Stimulated activated CD4-positive, alpha-beta T cell treated with anti-CD3 and anti-CD28 coated beads, TNF-alpha, amount 100 ng/mL, for 24 hours (primary cell): Measurements from ENCODE around the gene IFI16.
A peak's percentile ranks its signal among the peaks of the same experiment; 100 is the strongest.
"Not testable (repeated sequence)": the region's sequence is repeated elsewhere in the genome, so short reads cannot be mapped to it uniquely, and the experiment has no call there.

Experiments used
- DNase-seq, 3 experiments: peaks; one replicate each; pipeline ENCODE4 v3.0.0-alpha.2; 2020; ENCODE audit warnings: low read depth in 3 of 3

IFI16 gene

DNA sequence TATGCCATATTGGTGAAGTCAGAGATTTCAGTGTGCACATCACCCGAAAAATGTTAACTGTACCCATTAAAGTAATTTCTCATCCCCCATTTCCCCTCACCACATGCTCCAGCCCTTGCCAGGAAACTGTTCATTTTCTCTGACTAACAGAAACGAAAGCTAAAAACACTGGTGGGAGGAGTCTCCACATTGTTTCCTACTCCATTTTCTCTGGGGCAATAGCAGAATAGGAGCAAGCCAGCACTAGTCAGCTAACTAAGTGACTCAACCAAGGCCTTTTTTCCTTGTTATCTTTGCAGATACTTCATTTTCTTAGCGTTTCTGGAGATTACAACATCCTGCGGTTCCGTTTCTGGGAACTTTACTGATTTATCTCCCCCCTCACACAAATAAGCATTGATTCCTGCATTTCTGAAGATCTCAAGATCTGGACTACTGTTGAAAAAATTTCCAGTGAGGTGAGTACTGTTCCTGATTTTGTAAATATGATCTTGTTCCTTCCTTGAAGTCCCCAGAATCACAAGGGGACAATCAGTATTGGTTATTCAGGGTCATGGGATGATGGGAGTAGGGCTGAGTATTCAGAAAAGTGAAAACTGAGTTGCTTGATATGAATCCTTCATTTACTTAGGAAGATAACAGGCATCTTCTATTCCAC lies at the start of gene IFI16:
IFI16 (plus strand) TSS at position 204 of the 658 bp plus-strand sequence. CDS start 4,774 bp downstream, outside the sequence.
- peak in 2 of 3 experiments; percentile 42 to 57 for DNase-seq

DNA sequence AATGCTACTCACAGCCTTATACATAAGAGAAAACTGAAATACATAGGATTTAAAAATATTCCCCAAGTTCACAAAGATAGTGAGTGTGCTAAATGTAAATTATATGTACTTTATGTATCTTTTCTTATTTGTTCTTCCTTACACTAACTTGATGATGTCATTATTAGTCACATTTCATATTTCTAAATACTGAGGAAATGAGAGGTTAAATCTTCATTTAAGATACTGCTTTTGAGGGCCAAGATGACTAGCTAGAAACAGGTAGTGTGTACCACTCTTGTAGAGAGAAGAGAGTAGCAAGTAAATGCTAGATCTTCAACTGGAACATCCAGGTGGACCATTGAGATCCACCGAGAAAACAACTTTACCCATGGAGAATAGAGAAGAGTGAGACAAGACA lies 48.5 kb upstream of the IFI16 start:
- DNase-seq: no peak

DNA sequence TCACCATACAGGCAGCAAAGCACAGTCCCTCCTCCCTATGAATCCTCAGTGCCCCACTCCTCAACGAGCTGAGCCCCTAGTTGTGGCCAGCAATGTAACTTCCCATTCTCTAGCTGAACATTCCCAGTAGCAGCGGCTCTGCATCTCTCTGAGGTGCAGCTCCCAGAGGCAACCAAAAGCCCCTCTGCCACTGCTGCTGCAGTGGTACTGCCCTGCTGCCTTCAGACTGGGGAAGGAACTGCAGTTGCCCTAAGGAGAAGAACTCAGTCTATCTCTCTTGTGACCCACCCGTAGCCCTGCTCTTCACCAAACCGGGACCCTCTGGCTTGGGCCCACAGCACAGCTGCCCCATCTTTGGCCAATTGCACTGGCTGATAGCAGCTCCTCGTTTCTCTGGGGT lies 46.7 kb upstream of the IFI16 start:
- no peak for DNase-seq

DNA sequence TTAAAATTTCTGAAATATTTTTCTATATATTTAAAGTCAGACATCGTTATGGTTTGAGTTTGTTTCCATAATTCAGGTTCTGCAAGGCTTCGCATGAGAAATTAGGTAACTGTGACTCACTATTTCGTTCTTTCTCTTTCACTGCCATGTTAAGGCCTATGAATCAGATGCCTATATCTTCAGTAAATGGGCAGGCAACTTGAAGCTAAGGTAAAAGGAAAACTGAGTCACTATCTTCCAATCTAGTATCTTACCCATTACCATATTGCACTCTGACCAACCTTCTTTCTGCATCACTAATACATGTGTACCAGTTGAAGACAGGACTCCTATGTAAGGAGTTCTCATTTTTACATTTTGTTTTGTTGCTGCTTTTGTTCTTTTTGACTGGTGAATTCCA lies 40.5 kb upstream of the IFI16 start:
- DNase-seq: no peak

DNA sequence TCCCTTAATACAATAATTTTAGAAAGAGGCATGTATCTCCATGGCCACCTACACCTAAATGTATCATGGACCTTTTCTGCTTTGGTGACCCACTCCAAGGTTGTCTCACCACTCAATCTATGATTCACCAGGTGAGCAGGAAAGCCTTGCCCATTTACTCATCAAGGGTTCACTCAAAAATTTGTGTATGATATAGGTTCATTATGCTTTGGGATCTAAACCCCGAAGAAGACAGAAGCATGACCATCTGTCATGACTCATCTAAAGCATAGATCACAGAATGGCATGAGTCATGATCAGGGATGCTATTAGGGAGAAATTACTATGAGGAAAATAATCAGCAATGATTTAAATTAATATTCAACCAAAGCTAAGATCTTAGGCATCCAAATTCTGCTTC lies 39.9 kb upstream of the IFI16 start:
- no peak for DNase-seq

DNA sequence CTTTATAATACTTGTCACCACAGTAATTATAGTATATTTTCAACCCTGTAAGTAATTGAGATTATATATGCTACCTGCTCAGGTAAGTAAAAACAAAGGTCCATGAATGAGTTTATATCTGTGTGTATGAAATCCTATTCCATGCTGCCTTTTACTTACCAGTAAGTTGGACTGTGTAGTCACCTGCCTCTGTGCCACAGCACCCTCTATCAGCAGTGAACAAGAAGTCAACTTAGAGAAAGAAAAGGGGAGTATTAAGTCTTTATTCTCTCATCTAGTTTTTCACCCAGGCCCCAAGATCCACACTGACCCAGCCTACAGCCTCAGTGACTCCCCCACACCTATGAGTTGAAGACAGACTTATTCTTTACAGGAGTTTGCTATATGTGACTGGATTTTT lies 36.9 kb upstream of the IFI16 start:
- DNase-seq: no peak

DNA sequence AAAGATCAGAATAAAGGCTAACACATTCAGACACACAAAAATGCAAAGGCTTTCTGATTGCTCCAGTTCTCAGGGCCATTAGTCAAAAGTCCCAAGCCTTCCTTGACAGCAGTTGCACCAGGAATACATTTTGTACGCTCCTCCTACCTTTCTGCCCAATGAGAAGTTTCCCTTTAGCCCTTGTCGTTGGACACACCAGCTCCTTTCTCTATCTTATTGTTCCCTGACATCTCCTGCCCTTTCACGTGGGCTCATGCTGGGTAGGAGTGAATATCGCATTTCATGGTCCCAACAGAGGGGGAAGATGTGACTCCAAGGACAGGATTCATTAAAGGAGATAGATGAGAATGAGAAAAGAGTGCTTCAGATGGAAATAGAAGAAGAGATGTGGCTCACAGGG lies 33.5 kb upstream of the IFI16 start:
- DNase-seq: no peak

DNA sequence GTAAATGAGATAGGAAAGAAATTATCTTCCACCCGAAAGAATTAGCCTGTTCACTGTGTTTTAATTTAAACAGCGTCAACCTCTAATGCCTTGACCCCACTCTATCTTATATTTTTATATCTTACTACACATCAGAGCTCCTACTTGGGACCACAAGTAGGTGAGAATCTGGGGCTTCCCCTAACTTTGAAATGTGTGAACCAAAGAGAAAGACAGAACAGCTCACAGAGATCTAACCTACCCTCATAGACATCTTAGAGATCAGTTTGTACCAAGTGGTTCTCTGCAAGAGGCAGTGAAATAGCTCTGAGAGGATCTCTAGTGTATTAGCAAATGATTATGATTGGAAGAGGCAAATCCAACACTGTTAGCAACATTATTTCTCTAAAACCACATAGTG lies 31.0 kb upstream of the IFI16 start:
- DNase-seq: no peak

DNA sequence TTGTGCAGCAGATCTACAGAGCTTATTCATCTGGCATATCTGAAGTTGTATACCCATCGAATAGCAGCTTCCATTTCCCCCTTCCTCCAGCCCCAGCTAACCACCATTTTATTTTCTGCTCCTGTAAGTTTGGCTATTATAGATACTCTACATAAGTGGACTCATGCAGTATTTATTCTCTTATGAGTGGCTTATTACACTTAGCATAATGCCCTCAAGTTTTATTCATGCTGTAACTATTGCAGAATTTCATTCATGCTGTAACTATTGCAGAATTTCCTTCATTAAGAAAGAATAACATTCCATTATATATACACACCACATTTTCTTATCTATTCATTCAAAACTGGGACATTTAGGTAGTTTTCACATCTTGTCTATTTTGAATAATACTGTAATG lies 30.5 kb upstream of the IFI16 start:
- DNase-seq: no peak

DNA sequence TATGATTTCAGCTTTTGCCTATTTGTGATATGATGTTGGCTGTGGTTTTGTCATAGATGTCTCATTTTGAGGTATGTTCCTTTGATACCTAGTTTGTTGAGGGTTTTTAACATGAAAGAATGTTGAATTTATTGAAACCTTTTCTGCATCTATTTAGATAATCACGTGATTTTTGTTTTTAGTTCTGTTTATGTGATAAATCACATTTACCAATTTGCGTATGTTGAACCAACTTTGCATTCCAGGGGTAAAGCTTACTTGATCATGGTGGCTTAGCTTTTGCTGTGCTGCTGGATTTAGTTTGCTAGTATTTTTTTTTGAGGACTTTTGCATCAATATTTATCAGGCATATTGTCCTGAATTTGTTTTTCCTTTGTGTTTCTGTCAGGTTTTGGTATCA lies 26.5 kb upstream of the IFI16 start:
- DNase-seq: no peak

DNA sequence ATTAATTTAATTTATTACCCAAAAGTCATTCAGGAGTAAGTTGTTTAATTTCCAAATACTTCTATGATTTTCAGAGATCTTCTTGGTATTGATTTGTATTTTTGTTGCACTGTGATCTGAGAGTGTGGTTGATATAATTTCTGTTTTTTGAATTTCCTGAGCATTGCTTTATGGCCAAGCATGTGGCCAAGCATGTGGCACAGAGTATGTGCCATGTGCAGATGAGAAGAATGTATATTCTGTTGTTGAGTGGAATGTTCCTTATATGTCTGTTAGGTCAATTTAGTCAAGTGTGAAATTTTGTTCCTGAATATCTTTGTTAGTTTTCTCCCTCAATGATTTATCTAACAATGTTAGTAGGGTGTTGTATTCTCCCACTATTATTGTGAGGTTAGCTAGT lies 25.3 kb upstream of the IFI16 start:
- no peak for DNase-seq

DNA sequence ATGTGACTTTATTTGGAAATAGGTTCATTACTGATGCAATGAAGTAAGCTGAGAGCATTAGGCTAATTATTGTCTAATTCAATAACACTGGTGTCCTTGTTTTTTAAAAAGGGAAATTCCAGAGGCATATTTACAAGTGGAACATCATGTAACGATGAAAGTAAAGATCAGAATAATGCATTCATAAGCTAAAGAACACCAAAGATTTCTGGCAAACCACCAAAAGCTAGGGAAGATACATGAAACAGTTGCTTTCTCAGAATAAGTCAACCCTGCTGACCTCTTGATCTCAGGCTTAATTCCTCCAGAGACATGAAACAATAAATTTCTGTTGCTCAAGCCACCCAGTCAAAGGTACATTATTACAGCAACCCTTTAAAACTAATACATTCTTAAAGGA lies 20.3 kb upstream of the IFI16 start:
- DNase-seq: no peak

DNA sequence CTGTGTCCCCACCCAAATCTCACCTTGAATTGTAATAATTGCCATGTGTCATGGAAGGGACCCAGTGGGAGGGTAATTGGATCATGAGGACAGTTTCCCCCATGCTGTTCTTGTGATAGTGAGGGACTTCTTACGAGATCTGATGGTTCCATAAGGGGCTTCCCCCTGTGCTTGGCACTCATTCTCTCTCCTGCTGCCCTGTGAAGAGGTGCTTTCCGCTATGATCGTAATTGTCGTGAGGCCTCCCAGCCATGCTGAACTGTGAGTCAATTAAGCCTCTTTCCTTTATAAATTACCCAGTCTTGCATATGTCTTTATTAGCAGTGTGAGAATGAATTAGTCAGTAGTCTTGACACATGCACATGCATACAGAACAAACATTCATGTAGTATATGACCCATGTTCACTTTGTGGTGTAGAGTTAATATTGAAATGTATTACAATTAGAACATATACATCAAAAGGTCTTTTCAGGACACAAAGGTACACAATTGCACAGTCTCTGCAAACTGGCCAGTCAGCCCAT lies 16.9 kb upstream of the IFI16 start:
- no peak for DNase-seq

DNA sequence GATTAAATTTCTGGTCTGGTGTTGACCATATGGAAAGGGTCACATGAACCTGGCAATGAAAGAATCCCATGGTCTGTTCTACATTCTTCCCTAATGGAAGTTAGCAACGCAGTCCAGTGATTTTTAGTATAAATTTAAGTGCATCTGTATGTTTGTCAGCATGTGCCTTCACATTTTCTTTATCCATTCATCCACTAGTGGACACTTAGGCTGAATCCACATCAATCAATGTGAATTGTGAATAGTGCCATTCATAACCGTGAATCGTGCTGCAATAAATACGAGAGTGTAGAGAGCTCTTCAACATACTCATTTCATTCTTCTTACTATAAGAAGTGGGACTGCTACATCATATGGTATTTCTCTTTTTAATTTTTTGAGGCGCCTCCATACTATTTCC lies 12.7 kb upstream of the IFI16 start:
- no peak for DNase-seq

DNA sequence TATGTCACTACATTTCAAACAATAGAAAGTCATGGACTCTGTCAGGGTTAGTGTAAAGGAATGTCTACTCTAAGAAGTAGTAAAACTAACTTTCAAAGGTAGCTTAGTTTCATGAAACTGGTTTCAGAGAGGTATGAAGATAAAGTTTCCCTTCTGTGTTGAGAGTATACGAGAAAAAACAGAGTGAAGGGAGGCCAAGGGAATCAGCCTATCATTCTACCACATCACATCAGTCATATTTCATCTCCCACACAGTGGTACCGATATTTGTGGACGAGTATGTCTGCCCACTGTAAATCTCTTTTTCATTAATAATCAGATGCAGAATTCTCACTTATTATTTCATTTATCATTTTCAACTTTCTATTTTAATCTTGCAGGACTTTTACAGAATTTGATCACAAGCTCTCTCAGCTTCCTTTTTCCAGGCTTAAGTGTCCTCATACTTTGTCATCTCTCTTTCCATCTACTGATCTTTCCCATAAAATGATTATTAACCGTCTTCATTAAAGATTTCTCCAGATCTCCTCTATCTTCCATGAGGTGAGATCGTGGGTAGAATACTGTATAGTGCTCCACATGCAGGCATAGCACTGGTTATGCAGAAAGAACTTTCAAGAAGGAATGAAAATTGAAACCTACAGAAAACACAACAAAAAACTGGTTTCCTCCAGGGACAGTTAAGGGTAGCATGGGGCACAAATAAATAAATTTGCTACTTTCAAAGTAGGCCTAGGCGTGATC lies 11.5 kb upstream of the IFI16 start:
- DNase-seq: no peak

DNA sequence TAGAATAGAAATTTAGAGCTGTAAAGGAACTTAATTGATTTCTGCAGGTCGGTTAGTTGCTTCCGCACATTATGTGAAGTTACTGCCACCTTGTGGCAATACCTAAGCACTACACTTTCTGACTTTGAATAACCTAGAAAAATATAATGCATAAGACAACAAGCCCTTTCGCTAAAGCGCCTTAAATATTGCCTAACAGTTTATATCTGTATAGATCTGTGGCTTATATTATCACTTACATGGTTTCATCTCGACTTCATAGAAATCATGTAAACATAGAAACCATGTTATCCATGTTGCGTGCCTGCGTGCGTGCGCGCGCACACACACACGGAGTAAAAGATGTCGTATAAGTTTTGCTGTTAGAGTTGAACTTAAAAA lies 10.9 kb upstream of the IFI16 start:
- no peak for DNase-seq

DNA sequence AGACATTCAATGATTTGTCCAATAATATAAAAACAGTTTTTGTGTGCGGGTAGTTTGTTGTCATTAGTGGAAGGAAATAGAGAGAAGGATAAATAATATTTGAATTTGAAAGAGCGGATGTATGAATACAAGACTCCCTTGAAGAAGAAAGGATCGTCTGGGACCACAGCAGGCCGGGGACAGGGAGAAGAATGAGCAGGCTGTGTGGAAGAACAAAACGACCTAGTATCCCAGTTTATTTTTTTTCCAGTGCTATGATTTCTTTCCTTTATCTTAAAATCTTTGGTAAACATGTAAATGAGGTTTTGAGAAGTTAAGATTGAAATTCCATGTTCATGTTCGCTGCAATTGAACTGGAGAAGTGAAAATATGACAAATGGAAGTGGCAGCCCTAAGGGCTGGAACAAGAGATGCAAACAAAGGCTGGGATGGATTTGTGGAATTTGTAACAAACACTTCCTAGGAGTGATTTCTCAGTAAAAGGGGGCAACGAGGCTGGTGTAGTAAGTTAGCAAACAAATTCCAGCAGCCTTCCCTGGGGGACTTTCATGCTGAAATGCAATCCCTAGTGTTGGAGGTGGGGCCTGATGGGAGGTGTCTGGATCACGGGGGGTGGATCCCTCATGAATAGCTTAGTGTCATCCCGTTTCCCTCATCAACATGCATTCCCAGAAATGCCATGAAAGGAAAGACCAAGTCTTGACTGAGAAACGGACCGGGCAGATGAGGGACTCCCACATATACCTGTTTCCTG lies 10.2 kb upstream of the IFI16 start:
- no peak for DNase-seq

DNA sequence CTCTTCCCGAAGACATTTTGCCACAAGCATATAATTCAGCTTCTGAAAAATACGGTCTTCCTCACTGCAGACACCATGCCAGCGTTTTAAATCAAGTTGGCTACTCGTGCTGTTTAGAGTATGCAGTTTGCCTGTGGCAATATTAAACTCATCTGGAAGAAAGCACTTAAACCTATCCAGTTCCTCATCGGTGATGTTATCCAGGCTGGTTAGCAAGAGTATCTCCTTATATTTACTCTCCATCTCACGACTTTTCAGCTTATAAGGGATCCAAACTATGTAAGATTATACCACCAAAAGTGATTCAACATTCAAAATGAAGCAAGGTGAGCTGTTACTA lies 9.7 kb upstream of the IFI16 start:
- DNase-seq: no peak

DNA sequence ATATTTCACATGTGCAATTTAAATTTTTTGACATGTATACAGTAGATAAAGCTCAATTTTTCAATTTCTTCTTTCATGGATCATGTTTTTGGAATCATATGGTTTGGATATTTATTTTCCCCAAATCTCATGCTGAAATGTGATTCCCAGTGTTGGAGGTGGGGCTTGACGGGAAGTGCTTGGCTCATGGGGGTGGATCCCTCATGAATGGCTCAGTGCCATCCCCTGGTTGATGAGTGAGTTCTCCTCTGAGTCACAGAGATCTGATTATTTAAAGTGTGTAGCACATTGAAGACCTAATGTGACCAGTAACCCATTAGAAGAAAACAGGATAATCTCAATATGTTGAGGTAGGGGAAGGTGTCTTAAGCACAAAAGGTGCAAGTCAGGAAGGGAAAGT lies 9.1 kb upstream of the IFI16 start:
- DNase-seq: no peak

DNA sequence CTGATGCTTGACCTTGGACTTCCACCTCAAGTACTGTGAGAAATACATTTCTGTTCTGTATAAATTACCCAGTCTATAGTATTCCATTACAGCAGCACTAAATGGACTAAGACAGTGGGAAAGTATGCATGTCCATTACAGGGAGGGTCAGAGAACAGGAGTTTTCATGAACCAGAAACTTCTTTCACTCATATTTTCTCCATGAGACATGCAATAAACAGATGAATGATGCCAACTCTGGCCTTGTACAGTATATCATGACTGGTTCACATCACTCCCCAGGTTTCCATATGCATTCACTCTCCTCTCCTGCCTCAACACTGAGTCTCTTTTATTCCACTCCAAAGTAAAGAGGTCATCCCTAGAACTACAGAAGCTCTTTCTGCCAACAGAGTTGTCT lies 4.5 kb upstream of the IFI16 start:
- DNase-seq: no peak

DNA sequence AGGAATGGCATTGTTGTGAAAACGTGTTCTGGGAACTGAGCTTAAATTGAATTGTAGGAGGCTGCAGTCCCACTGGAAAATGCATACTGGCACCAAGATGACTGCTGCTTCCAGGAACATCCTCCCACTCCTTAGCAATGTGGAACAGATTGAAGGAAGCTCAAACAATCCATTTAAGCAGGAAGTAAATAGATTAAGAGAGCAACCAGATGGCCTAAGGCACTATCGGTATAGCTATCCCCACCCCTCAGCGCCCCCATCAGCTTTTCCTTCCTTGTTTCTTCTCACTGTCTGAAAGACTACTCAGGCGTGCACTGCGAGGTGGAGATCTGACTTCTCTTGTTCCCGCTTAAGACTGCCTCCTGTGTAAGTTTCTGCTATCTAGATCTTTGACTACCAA lies 4.0 kb upstream of the IFI16 start:
- no peak for DNase-seq

DNA sequence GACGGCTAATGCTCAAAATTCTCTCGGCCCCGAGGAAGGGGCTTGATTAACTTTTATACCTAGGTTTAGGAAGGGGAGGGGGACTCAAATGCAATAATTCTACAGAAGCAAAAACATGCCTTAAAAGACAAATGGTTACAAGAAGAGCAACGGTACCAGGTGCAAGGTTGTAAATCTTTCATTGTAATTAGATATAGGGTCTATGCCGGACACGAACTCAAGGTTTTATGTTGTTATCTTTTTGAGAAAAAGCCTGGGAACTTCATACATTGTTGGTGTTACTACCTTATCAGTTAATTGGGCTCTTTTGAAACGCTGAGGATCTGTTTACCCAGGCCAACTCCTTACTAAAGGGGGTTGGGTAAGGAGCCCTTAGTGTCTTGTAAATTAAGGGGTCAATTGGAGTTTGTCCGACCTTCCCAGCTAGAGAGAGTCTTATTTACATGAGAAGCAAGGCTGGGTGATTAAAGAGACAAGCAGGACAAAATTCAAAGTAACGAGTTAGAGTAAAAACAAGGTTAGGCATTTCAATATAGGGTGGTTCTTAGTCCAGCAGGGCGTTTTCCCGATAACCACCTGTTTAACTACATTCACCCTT lies 3.4 kb upstream of the IFI16 start:
- not testable (repeated sequence) for DNase-seq

DNA sequence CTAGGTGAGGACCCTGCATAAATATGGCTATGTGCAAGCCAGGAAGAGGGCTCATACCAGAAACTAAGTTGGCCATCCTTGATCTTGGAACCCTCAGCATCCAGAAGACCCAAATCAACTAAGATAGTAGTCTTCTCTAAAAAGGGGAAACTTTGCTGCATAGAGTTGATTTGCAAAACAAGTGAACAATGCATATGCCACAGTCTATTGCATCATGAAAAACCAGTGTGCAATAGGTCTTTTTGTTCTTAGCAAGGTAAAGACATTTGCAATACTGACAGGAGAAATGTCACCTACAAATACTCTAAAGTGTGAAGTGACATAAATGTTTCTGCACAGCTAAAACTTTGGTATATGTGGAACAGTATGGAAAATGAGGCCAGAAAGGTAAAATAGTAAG lies 2.0 kb upstream of the IFI16 start:
- no peak for DNase-seq
